PFSK-1 (cell line): ENCODE data around the gene C9orf43.

Experiments
- SIN3A ChIP-seq: IDR thresholded peaks from 2 replicates; pipeline ENCODE4 v1.6.1; 2012; ENCODE audit warnings: mild to moderate bottlenecking, low read length, moderate library complexity, borderline replicate concordance; ENCODE audit not compliant: insufficient read depth
- TF ChIP-seq, protein P1 (sequence below), 2 experiments: IDR thresholded peaks; 2 replicates each; pipeline versions ENCODE4 v1.6.1 to v1.8.0; 2011 to 2012; ENCODE audit warnings: low read depth in 2 of 2, low read length in 2 of 2, control low read depth in 1 of 2, inconsistent platforms in 1 of 2, mild to moderate bottlenecking in 1 of 2, moderate library complexity in 1 of 2; ENCODE audit not compliant: insufficient read depth in 1 of 2

DNA sequence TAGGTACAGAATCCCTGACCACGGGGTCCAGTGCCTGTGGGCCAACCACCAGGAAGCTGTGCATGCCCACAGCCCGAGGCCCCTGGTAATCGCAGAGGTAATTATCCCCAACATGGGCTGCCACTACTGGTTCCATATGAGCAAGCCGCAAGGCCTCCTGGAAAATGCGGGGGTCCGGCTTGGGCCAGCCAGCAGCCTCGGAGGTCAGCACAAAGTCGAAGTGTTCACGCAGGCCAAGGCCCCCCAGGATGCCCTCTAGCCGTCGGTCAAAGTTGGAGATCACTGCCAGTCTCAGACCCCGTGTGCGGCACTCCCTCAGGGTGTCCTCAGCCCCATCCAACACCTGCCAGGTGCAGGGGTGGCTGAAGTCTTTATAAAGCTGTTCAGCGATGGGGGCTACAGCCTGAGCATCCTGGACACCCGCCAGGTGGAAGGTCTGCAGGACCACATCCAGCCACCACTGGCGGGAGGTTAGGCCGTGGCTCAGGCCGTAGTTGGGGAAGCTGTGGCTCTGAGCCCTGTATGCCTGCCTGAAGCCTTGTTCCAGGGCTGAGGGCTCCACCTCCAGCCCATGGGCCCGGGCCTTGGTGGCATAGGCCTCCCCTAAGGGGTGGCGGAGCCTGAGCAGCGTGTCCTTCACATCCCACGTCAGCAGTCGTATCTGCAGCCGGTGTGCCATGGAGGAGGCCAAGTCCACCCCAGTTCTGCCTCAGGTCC, 36.7 kb upstream of the C9orf43 start:
- TF ChIP-seq, protein P1, sequence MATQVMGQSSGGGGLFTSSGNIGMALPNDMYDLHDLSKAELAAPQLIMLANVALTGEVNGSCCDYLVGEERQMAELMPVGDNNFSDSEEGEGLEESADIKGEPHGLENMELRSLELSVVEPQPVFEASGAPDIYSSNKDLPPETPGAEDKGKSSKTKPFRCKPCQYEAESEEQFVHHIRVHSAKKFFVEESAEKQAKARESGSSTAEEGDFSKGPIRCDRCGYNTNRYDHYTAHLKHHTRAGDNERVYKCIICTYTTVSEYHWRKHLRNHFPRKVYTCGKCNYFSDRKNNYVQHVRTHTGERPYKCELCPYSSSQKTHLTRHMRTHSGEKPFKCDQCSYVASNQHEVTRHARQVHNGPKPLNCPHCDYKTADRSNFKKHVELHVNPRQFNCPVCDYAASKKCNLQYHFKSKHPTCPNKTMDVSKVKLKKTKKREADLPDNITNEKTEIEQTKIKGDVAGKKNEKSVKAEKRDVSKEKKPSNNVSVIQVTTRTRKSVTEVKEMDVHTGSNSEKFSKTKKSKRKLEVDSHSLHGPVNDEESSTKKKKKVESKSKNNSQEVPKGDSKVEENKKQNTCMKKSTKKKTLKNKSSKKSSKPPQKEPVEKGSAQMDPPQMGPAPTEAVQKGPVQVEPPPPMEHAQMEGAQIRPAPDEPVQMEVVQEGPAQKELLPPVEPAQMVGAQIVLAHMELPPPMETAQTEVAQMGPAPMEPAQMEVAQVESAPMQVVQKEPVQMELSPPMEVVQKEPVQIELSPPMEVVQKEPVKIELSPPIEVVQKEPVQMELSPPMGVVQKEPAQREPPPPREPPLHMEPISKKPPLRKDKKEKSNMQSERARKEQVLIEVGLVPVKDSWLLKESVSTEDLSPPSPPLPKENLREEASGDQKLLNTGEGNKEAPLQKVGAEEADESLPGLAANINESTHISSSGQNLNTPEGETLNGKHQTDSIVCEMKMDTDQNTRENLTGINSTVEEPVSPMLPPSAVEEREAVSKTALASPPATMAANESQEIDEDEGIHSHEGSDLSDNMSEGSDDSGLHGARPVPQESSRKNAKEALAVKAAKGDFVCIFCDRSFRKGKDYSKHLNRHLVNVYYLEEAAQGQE (IDR thresholded peaks at IDR 0.05; ENCODE audit: insufficient read depth in 1 of 2, low read depth in 2 of 2, low read length in 2 of 2): no peak
- no peak for TF ChIP-seq SIN3A
